SU-DHL-6 (cell line): Measurements from ENCODE around the gene EPHA6.

Experiments
- CTCF ChIP-seq: fragments of 200-600 bp; sonication (generic); IDR thresholded peaks from one replicate; pipeline ENCODE4 v1.5.1; 2017; ENCODE audit warnings: antibody characterized with exemption, mild to moderate bottlenecking, low read length, moderate library complexity; ENCODE audit not compliant: insufficient read depth, poor library complexity, severe bottlenecking
- EZH2phosphoT487 ChIP-seq: fragments of 200-600 bp; sonication (generic), shearing (Covaris generic); conservative IDR thresholded peaks from 2 replicates; pipeline ENCODE4 v1.6.1; 2018; ENCODE audit warnings: mild to moderate bottlenecking, antibody characterized with exemption, low read length, moderate library complexity, mixed read lengths

GRCh38 chr3:97388774-97389173 lies 574.4 kb downstream of the EPHA6 start:
- TF ChIP-seq CTCF (no peak), EZH2phosphoT487 (no peak)
